ENCODE measurements around the gene ZNF625.

ZNF625 gene

DNA sequence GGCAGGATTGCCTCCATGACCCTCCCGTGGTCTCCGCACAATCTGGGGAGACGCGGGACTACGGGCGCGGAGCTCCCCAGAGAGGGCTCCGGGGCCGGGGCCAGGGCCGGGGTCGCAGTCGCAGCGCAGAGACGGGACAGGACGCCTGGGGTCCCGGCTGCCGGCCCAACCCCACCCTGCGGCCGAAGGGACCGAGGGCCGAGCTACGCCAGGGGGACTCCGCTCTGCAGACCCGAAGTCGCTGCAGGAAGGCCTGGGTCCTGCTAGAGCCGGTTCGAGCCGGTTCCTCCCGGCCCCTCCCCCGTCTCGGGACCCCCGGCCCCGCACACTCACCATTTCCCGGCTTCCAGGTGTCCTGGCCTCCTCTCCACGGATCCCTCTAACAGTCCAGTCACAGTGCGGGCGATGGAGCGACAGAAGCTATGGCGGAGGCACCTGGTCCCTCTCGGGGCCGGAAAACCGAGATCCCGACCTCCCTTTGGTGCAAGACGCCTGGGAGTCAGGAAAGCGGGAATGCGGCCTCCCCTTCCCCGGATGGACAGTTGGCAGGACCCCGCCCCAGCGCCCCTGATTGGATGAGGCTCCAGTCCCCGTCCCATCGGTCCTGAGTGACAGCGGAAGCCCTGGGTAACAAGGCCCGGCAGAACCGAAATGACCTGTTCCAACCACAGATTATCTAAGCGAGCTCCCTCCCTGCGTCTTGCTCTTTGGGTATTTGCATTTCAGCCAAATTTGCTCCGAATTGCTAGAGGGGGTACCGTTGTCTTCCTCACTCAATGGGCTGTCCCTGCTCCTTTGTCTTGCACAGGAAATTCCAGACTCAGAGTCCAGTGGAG, at the start of gene ZNF625:
Gene ZNF625 (minus strand): TSS at position 512 of the 836 bp plus-strand sequence. CDS start 176 bp downstream, at position 336.
- no peak for DNase-seq (ENCODE audit: low read depth in 2 of 2)

DNA sequence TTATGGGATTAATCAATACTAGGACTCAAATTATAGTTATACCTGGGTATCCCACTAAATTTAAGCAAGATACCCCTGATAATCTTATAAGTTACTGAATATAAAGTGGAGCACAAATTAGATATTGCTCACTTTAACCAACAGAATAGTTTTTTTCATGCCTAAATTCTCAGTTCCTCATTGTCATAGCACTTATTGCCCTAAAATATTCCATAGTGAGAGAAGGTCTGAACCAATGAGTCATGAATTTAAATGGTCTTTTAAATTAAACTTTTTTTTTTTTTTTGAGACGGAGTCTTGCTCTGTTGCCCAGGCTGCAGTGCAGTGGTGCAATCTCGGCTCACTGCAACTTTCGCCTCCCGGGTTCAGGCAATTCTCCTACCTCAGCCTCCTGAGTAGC, 48.8 kb upstream of the ZNF625 start:
- no peak for DNase-seq (ENCODE audit: low read depth in 2 of 2)

DNA sequence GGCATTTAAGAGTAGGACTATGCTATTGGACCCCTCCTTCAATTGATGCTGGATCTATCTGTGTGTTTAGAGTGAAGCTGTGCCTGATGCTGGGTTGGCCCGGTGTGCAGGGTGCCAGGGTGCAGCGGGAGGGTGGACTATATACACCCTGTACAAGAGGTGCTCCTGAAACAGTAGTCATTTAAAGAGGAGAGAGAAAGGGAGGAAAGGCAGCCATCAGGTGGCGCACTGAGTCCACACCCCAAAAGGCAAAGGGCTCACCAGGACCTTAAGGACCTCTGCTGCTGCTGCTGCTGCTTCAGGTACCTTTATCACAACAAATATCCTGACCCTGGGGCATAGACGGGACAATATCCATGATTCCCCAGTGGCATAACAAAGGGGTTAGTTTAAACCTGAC, 45.7 kb upstream of the ZNF625 start:
- DNase-seq (ENCODE audit: low read depth in 2 of 2), result peak; percentile 21 to 42

DNA sequence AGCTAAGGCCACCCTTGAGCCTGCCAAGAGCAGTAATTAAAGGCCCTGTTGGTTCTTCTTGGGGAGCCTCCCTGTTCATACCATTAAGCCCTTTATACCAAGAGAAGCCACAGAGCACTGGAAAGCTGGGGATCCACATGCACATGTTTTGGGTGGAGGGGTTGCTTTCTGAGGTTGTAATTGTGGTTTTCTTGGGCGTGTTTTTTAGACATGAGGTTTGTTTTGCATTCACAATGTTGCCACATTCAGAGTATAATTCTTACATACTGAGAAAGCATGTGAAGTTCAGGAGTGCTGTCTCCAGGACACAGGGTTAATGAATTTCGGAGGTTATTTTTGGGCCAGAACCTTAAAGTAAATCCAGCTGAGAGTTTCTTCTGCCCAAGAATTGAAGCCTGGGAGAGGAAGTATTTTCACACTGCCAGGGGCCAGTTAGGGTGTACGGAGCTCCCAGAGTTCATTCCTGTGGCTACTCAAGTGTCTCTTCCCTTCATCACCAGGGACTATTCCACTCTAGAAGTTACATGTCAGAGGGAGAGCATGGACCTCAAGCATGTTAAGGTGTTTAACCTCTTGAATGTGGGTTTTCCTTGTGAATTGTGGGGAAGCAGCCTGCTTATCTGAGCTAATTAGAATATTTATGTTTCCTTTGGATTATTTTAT, 43.4 kb upstream of the ZNF625 start:
- no peak for DNase-seq (ENCODE audit: low read depth in 2 of 2)

DNA sequence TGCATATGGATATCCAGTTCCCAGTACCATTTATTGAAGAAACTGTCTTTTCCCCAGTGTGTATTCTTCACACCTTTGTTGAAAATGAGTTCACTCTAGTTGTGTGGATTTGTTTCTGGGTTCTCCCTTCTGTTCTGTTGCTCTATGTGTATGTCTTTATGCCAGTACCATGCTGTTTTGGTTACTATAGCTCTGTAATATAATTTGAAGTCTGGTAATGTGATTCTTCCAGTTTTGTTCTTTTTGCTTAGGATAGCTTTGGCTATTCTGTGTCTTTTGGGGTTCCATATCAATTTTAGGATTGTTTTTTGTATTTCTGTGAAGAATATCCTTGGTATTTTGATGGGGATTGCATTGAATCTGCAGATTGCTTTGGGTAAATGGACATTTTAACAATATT, 41.6 kb upstream of the ZNF625 start:
- DNase-seq (ENCODE audit: low read depth in 2 of 2), result no peak

DNA sequence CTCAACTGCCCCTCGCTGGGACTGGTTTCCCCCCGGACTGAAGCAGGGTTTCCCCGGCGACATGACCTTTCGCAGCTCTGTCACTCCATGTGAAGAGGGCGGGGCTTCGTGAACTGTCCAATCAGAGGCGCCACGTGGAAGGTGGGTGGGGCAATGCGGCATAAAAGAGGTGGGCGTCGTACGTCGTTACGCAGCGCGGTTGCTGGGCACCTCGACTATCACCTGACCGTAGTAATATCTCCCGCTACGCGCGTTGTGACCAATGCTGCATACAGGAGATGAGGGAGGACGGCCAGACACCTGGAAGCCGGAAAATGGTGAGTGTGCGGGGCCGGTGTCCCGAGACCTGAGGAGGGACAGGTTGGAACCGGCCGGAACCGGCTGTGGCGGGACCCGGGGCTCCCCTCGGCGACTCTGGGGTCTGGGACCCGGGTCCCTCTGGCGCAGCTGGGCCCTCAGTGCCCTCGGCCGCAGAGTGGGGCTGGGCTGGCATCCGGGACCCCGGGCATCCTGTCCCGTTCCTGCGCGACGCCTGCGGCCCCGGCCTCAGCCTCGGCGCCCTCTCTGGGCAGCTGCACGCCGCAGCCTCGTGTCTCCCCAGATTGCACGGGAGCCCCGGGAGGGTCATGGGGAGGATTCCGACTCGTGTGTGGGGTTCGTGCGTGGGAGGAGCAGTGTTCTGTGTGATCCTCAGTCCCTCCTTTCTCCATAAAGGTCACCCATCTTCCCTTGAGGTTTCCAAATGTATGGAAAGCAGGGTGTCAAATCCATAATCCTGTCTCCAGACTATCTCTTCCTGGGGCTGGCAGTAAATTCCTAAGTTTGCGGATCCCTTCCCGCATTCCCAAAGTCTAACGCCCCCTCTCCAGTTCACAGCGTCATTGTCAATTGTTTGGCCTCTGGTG, 38.5 kb upstream of the ZNF625 start:
- DNase-seq (ENCODE audit: low read depth in 2 of 2), result peak; percentile 63 to 73

DNA sequence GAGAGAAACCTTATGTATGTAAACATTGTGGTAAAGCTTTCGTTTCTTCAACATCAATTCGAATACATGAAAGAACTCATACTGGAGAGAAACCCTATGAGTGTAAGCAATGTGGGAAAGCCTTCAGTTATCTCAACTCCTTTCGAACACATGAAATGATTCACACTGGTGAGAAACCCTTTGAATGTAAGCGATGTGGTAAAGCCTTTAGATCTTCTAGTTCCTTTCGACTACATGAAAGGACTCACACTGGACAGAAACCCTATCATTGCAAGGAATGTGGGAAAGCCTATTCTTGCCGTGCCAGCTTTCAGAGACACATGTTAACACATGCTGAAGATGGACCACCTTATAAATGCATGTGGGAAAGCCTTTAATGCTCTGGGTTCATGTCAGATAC, 31.1 kb upstream of the ZNF625 start:
- DNase-seq (ENCODE audit: low read depth in 2 of 2), result no peak

DNA sequence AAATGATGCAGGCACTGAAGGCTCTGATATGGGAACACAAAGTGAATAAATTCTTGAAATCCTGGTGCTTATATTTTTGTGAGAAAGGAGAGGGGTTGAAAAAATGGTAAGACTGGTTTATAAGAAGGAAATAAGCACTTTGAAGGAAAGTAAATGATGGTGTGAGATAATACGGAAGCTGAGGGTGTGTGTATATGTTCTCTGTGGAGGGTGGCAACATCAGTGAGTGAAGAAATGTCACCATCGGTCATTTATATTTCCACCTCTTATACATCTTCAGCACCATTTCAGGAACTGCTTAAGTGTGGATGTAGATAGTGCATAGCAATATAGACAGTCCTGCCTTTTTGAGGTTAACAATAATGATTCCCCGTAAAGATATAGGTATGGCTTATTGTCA, 23.8 kb upstream of the ZNF625 start:
- DNase-seq (ENCODE audit: low read depth in 2 of 2), result no peak

DNA sequence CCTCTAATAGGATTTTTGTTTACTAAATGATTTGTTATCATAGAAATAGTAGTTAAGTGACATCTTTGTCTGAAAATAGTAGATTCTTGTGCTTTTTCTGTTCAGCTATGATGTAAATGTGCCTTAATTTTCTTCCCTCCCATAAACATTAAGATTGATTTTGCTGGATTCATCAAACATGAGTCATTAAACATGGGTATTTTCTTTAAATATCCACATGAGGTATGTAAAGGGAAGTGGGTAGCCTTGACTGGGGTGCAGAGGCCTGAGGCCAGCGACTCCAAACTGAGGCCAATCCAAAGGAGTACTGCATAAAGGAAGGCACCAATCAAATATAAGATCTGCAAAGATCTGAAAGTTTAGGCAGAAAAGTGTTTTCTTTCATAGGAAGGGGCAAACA, 10.1 kb upstream of the ZNF625 start:
- DNase-seq (ENCODE audit: low read depth in 2 of 2), result no peak

DNA sequence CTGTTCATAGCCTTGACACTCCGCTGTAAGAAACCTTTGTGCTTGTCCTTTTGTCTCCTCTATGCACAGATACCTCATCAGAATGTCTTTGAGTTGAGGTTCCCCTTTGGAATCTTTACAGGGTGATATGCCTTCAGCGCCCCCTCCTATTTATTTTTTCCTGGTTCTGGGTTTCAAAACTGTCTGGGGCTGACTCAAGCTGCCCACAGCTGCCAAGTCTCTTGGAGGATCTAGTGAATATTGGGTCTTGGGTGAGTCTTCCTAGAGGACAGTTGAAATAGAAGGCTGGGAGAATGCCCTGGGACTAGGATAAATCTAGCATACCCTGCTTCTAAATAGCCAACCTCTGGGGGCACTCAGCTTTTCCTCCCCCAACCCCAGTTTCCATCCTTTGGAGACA, 7.3 kb upstream of the ZNF625 start:
- DNase-seq (ENCODE audit: low read depth in 2 of 2), result no peak

DNA sequence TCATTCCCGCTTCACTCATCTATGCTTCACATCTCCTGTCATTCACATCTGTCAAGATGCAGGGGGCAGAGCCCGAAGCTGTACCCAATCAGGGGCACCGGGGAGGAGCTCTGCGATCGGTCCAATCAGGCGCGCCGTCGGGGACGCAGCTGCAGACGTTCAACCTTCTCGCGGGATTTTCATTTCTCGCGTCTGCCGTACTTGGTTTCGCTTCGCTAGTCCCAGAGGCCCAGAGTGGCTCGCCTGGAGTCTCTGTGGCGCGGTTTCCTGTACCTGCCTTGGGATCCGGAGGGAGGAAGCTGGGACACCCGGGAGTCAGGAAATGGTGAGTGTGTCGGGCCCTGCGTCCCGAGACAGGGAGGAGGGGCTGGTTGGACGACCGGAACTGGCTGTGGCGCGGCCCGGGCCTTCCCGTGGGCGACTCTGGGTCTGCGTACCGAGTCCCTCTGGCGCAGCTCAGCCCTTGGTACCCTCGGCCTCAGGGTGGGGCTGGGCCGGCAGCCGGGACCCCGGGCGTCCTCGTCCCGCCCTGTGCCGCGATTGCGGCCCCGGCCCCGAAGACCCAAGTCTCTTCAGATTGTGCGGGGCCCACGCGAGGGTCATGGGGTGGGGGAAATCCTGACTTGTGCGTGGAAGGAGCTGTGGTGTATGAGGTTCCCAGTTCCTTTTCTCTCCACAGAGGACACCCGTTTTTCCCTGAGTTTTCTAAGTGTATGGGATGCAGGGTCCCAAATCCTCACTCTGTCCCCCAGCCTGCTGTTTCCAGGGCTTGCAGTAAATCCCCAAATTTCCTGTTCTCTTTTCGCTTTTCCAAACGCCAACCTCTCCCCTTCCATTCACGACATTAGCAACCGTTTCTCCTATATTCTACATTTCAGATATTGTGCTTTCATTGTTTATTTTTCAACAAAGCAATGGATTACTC, 6.6 kb upstream of the ZNF625 start, which contains the start of gene ZNF136:
Gene ZNF136 (plus strand): TSS at position 215 of the 925 bp plus-strand sequence. CDS start 108 bp downstream, at position 323.
- DNase-seq (ENCODE audit: low read depth in 2 of 2), result peak; percentile 88 to 90

DNA sequence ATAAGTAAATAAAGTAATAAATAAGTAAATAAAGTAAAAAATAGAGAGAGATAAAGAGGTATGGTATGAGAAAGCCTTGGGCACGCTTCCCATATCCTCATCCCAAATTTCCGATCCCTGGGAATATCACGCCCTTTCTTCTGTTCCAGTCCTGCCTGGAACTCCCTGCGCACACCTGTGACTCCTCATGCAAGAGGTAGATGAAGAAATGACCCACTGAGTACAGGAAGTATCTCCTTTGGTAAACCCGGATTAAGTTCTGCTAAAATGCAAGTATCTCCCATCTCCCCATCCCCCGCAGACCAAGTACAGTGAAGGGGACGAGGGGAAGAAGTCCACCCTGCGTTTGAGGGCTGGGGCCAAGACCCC, 6.0 kb upstream of the ZNF625 start:
- DNase-seq (ENCODE audit: low read depth in 2 of 2), result no peak

DNA sequence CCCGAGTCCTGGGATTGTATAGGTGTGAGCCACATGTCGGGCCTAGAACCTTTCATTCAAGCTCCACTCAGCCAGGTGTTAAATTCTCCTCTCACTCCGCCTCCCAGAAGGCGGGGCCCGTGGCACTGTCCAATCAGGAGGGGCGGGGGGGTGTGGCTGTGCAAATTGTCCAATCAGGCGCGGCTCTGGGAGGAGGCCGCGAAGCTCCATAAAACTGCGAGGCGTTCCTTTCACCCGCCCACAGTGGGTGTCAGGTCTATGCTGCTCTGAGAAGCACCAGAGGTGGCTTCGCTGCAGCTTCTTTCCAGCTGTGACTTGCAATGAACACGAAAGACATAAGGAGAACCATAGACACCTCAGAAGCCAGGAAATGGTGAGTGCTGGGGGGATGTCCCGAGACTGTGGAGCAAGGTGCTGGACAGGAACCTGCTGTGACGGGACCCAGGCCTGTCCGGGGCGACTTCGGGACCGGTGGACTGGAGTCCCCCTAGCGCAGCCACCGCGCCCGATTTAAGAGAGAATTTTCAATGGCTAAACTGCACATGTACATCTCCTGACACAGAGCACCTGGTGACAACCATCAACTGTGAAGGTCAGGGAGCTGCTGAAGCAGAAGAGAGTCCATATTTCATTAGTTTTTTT, 3.4 kb upstream of the ZNF625 start:
- no peak for DNase-seq (ENCODE audit: low read depth in 2 of 2)

DNA sequence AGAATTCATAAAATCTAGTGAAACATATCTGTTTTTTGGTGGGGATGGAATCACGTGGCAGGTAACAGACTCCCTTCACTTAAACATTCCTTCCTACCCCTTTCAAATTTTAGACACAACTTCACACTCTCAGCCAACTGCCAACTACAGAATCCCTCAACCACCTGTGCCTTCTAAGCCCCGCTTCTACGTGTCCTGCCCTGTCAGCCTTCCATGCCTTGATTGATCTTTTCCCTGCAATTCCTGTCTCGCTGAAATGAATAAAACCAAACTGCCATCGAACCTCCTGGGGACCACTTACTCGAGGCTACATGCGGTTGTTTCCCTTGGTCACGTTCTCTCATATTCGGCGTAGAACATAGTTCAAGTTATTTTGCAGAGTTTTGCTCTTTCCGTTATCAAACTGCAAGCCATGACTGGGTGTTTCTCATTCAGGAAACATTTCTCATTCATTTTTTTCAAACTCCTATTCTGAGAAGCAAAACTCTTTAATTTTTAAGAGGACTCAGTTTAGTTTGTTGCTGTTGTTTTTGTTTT, 1.1 kb downstream of the ZNF625 start:
- DNase-seq (ENCODE audit: low read depth in 2 of 2), result no peak

DNA sequence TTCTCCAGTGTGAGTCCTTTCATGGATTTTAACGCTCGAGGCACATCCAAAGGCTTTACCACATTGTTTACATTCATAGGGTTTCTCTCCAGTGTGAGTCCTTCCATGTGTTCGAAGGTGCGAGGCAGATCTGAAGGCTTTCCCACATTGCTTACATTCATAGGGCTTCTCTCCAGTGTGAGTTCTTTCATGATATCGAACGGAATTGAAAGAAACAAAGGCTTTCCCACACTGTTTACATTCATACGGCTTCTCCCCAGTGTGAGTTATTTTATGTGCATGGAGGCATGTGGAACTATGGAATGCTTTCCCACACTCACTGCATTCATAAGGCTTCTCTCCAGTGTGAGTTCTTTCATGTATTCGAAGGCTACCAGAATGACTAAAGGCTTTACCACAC, 11.2 kb downstream of the ZNF625 start:
- no peak for DNase-seq (ENCODE audit: low read depth in 2 of 2)

DNA sequence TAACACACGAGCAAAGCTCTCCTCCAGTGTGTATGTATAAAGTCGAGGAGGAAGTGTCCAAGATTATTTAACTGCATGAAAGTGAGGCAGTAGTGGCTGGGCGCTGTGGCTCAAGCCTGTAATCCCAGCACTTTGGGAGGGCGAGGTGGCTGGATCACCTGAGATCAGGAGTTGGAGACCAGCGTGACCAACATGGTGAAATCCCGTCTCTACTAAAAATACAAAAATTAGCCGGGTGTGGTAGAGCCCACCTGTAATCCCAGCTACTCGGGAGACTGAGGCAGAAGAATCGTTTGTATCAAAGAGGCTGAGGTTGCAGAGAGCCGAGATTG, 15.2 kb downstream of the ZNF625 start:
- no peak for DNase-seq (ENCODE audit: low read depth in 2 of 2)

DNA sequence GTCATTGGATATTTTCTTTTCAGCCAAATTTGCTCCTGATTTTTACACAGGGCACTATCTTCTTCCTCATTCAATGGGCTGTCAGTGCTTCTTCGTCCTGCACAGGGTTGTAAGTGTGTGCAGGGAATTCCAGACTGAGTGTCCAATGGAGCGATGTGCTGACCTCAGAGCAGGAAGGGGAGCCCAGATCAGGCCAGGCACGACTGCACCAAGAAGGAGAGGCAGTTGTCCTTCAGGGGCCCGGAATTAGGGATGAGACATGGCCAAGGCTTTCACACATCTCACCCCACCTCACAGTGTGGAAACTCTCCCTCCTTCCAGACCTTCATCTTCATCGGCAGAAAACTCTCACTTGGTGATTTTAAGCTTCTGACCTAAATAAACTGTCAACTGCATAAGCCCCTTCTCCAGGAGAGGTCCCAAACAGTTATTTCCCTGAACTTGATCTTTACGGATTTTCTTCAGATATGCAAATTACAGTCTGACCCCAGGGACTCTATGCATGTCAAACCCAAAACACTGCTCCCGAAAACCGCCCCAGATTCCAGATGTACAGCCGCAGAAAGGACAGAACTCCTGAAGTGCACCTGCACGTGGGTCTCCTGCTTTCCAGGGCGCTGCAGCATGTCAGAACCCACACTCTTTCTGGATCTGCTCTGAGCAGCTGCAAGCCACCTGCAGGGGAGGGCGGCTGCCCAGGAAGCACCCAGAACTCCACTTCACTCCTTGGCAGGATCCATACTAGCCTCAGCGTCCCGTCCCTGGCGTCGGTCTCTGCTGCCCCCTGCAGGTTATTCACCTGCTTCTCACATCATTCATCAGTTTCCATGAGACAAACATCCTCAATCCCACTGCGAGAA, 15.8 kb downstream of the ZNF625 start:
- DNase-seq (ENCODE audit: low read depth in 2 of 2), result peak; percentile 67 to 70

DNA sequence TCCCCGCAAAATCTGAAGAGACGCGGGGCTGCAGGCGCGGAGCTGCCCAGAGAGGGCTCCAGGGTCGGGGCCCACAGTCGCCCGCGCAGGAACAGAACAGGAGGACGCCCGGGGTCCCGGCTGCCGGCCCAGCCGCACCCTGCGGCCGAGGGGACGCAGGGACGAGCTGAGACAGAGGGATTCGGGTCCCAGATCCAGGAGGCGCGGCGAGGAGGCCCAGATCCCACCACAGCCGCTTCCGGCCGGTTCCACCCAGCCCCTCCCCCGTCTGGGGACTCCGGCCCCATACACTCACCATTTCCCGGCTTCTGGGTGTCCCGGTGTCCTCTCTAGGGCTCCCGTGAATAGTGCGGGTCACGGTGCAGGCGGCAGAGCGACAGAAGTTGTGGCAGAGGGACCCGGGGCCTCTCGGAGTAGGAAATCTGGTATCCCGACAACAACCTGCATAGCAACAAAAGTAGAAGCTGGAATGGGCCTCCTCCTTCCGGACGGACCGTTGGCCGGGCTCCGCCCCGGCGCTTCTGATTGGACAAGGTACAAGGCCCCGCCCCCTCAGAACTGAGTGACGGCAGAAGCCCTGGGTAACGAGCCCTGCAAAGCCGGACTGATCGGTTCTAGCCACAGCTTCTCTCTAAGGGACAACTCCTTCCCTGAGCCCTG, 16.5 kb downstream of the ZNF625 start, which contains the start of gene ZNF20:
Gene ZNF20 (minus strand): TSS at position 466 of the 660 bp plus-strand sequence. CDS start 168 bp downstream, at position 298.
- peak; percentile 81 to 83 for DNase-seq (ENCODE audit: low read depth in 2 of 2)

DNA sequence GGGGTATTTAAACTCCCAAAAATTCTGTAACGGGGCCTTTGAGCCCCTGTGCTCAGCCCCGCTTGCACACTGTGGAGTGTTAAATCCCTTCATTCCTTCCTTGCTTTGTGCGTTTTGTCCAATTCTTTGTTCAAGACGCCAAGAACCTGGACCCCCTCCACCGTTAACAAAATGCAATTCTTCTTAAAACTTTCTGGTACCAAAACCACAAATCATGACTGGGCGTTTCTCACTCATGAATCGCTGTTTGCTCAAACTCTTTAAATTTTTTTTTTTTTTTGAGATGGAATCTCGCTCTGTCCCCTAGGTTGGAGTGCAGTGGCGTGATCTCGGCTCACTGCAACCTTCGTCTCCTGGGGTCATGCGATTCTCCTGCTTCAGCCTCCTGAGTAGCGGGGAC, 17.3 kb downstream of the ZNF625 start:
- no peak for DNase-seq (ENCODE audit: low read depth in 2 of 2)

Data from stimulated activated CD8-positive, alpha-beta memory T cell treated with anti-CD3 and anti-CD28 coated beads, Interleukin-7, amount 100 ng/mL, for 4 hours (primary cell).